ENCODE measurements around the gene RAB24.

Gene RAB24

DNA sequence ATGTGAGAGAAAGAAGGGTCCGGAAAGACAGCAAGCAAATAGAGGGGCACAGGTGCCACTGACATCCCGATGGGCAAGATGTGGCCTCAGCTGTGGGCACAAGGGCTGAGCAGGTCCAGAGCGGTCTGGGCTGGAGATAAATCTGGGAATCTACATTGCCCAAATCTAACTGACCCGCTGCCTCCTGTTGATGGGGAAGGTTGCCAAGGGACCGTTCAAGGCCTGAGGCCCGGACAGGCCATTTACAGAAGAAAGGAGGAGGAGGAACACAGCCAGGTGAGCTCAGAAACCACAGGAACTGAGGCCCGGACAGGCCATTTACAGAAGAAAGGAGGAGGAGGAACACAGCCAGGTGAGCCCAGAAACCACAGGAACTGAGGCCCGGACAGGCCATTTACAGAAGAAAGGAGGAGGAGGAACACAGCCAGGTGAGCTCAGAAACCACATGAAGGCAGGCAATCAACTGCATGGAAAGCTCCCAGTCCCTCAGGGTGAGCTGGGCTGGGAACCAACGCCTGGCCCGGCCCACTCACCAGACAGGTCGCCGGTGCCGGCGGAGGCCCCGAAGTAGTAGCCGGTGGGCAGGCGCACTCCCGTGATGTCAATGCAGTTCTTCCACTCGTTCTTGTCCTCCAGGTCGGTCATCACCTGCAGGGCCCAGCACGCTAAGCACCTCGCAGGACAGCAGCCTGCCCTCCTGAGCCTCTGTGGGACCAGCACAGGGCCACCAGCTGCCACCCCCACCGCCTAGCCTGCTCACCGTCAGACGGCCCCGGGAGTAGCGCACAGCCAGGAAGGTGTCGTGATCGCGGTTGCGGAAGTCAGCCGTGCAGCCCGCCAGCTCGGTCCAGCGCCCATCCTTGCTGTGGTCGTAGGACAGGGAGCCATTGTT, 33.3 kb upstream of the RAB24 start:
- no peak for TF ChIP-seq CTCF (IDR thresholded peaks at IDR 0.05; ENCODE audit: extremely low read depth, insufficient read depth, missing control alignments)
- no peak for DNase-seq (ENCODE audit: low spot score)
- in situ Hi-C loops (cut with MboI; ENCODE audit: low pct_unique_long_range_greater_than_20kb, low sequenced_read_pairs, unreplicated experiment) = no loop called here

DNA sequence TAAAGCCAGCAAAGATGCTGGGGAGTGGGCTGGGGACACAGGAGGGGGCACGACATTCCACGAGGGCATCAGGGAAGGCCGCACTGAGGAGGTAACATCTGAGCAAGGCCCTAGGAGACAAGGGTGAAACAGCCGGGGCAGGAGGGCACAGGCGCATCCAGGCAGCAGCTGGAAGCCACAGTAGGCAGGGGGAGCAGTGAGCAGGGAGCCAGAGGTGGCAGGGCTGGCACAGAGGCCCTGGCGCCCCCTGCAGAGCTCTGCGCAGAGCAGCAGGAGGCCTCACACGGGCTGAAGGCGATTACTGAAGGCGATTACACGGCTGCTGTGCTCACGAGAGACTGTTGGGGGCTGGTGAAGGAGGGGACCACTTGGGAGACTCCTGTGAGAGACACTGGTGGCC, 32.6 kb upstream of the RAB24 start:
- in situ Hi-C loops (cut with MboI; ENCODE audit: low pct_unique_long_range_greater_than_20kb, low sequenced_read_pairs, unreplicated experiment) = no loop called here
- DNase-seq (ENCODE audit: low spot score) = no peak
- TF ChIP-seq CTCF (IDR thresholded peaks at IDR 0.05; ENCODE audit: extremely low read depth, insufficient read depth, missing control alignments) = peak; percentile 41

- DNase-seq (ENCODE audit: low spot score) = no peak
- no peak for TF ChIP-seq CTCF (IDR thresholded peaks at IDR 0.05; ENCODE audit: extremely low read depth, insufficient read depth, missing control alignments)
- in situ Hi-C loops (cut with MboI; ENCODE audit: low pct_unique_long_range_greater_than_20kb, low sequenced_read_pairs, unreplicated experiment) = no loop called here
Observed at GRCh38 chr5:177335701-177336065, 32.2 kb upstream of the RAB24 start.

GRCh38 chr5:177334781-177335700, 31.5 kb upstream of the RAB24 start:
- no peak for DNase-seq (ENCODE audit: low spot score)
- no peak for TF ChIP-seq CTCF (IDR thresholded peaks at IDR 0.05; ENCODE audit: extremely low read depth, insufficient read depth, missing control alignments)
- in situ Hi-C loops (cut with MboI; ENCODE audit: low pct_unique_long_range_greater_than_20kb, low sequenced_read_pairs, unreplicated experiment) = no loop called here

- no peak for TF ChIP-seq CTCF (IDR thresholded peaks at IDR 0.05; ENCODE audit: extremely low read depth, insufficient read depth, missing control alignments)
- no peak for DNase-seq (ENCODE audit: low spot score)
- in situ Hi-C loops (cut with MboI; ENCODE audit: low pct_unique_long_range_greater_than_20kb, low sequenced_read_pairs, unreplicated experiment) = no loop called here
Observed at GRCh38 chr5:177334155-177334551, 30.6 kb upstream of the RAB24 start.

DNA sequence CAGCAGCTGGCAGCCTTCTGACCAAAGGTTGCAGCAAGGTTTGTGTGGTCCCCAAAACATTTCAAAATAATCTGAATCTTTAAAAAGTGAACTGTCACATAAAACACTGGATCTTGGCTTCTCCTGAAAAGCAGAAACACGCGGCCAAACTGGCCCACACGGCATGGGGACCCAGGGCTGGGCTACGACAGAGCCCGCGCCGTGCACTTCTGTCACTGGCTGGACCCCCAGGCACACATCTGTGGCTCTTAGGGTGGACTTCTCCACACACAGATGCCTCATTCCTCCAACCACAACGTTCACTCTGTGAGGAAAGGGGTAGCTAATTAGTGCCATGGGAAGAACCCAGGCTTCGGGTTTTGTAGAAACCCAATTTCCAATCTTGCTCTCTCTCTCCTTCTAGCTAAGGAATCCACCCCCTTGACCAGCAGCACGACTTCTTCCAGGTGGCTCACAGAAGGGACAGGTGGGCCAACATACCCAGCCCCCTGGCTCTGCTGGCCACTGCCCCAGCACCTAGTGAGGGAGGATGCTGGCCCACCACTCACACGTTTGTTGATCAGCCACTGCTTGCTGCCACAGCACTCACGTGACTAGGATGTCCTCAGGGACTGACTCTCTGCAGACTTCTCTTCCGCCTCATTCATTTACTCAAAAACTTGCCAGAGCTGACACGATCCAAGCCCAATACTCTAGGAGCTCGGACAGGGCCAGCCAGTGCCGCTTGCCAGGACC, 30.1 kb upstream of the RAB24 start:
- in situ Hi-C loops (cut with MboI; ENCODE audit: low pct_unique_long_range_greater_than_20kb, low sequenced_read_pairs, unreplicated experiment) = no loop called here
- no peak for DNase-seq (ENCODE audit: low spot score)
- no peak for TF ChIP-seq CTCF (IDR thresholded peaks at IDR 0.05; ENCODE audit: extremely low read depth, insufficient read depth, missing control alignments)

All from GM13977 (cell line).